HCT116 (cell line): ENCODE data around the gene ATG10.

Source experiments
- EZH2 ChIP-seq: fragments of 200-600 bp; sonication (generic); IDR thresholded peaks from 2 replicates; pipeline ENCODE4 v1.6.1; 2017; ENCODE audit warnings: antibody characterized with exemption, mixed run types
- SIN3A ChIP-seq: IDR thresholded peaks from 2 replicates; pipeline ENCODE4 v1.6.1; 2012; ENCODE audit warnings: low read depth
- TF ChIP-seq, protein P1 (sequence below), 3 experiments: fragments of 200-600 bp in 1 of 3; sonication (generic) in 1 of 3; IDR thresholded peaks in 2 of 3; conservative IDR thresholded peaks in 1 of 3; 2 replicates each; pipeline ENCODE4 v1.5.1; 2012 to 2017; ENCODE audit warnings: low read depth in 2 of 3, low read length in 2 of 3, antibody characterized with exemption in 1 of 3, borderline replicate concordance in 1 of 3, control low read depth in 1 of 3, mild to moderate bottlenecking in 1 of 3, mixed read lengths in 1 of 3, mixed run types in 1 of 3, moderate library complexity in 1 of 3; ENCODE audit not compliant: insufficient read depth in 1 of 3
- TF ChIP-seq, protein P2 (sequence below): IDR thresholded peaks from 2 replicates; pipeline ENCODE4 v1.6.1; 2012

DNA sequence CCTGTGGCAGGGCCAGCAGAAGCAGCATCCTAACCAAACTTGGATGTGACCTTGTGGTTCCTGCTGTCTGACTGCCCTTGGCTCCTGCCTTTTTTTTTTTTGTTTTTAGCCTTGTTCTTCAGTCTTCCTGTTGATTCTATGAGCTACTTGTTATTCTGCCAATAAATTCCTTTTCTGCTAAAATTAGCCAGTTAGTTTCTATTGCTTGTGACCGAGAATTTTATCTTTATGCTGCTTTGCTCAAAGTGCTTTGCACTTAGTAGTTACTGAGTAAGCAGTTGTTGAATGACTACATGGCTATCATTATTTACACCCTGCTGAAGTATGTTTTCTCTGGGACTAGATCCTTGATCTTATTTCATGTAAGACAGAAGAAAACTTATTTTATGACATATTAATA is 20.8 kb upstream of the ATG10 start:
- TF ChIP-seq SIN3A (no peak), EZH2 (no peak)
- TF ChIP-seq, protein P1, sequence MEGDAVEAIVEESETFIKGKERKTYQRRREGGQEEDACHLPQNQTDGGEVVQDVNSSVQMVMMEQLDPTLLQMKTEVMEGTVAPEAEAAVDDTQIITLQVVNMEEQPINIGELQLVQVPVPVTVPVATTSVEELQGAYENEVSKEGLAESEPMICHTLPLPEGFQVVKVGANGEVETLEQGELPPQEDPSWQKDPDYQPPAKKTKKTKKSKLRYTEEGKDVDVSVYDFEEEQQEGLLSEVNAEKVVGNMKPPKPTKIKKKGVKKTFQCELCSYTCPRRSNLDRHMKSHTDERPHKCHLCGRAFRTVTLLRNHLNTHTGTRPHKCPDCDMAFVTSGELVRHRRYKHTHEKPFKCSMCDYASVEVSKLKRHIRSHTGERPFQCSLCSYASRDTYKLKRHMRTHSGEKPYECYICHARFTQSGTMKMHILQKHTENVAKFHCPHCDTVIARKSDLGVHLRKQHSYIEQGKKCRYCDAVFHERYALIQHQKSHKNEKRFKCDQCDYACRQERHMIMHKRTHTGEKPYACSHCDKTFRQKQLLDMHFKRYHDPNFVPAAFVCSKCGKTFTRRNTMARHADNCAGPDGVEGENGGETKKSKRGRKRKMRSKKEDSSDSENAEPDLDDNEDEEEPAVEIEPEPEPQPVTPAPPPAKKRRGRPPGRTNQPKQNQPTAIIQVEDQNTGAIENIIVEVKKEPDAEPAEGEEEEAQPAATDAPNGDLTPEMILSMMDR (IDR thresholded peaks at IDR 0.05 in 2 of 3, conservative IDR thresholded peaks at IDR 0.05 in 1 of 3; ENCODE audit: borderline replicate concordance in 1 of 3, insufficient read depth in 1 of 3, low read depth in 2 of 3, low read length in 2 of 3) = no peak
- TF ChIP-seq, protein P2, sequence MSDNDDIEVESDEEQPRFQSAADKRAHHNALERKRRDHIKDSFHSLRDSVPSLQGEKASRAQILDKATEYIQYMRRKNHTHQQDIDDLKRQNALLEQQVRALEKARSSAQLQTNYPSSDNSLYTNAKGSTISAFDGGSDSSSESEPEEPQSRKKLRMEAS = no peak
